ENCODE measurements around the gene RETREG1.

Gene RETREG1

GRCh38 chr5:16497546-16497945, 119.3 kb downstream of the RETREG1 start:
- H3K27ac ChIP-seq (ENCODE audit: low read depth, low read length) = no peak overlapping the region
- peaks cover 6 to 13% of the 10 kb centered on the region in 2 donors for H3K9me3 ChIP-seq (ENCODE audit: control insufficient read depth in 1 of 2, low read length in 2 of 2)
- H3K36me3 ChIP-seq (ENCODE audit: control insufficient read depth in 1 of 2, insufficient read depth in 2 of 2, low read length in 2 of 2) = no peaks in the 10 kb centered on the region
- peaks cover 0 to 9% of the 10 kb centered on the region in 2 donors for H3K4me1 ChIP-seq (ENCODE audit: control insufficient read depth in 1 of 2, insufficient read depth in 2 of 2, low read length in 2 of 2)
- H3K4me3 ChIP-seq (ENCODE audit: low read depth in 1 of 2, low read length in 2 of 2) = no peak overlapping the region
- H3K27me3 ChIP-seq (ENCODE audit: control insufficient read depth in 1 of 2, insufficient read depth in 2 of 2, low read length in 2 of 2) = no peaks in the 10 kb centered on the region
- no peak overlapping the region for H3K9ac ChIP-seq (ENCODE audit: low read depth in 1 of 2, low read length in 2 of 2)

- H3K27me3 ChIP-seq (ENCODE audit: control insufficient read depth in 1 of 2, insufficient read depth in 2 of 2, low read length in 2 of 2) = no peaks in the 10 kb centered on the region
- no peak overlapping the region for H3K27ac ChIP-seq (ENCODE audit: low read depth, low read length)
- no peak overlapping the region for H3K4me3 ChIP-seq (ENCODE audit: low read depth in 1 of 2, low read length in 2 of 2)
- peaks cover 6 to 13% of the 10 kb centered on the region in 2 donors for H3K9me3 ChIP-seq (ENCODE audit: control insufficient read depth in 1 of 2, low read length in 2 of 2)
- H3K36me3 ChIP-seq (ENCODE audit: control insufficient read depth in 1 of 2, insufficient read depth in 2 of 2, low read length in 2 of 2) = no peaks in the 10 kb centered on the region
- H3K4me1 ChIP-seq (ENCODE audit: control insufficient read depth in 1 of 2, insufficient read depth in 2 of 2, low read length in 2 of 2) = peaks cover 4 to 13% of the 10 kb centered on the region in 2 donors
- no peak overlapping the region for H3K9ac ChIP-seq (ENCODE audit: low read depth in 1 of 2, low read length in 2 of 2)
These were observed 123.5 kb downstream of the RETREG1 start for GRCh38 chr5:16493261-16493660.

GRCh38 chr5:16492398-16493140, 124.2 kb downstream of the RETREG1 start:
- Histone ChIP-seq H3K4me1 (ENCODE audit: control insufficient read depth in 1 of 2, insufficient read depth in 2 of 2, low read length in 2 of 2) (peaks cover 11 to 20% of the 10 kb centered on the region in 2 donors), H3K9ac (ENCODE audit: low read depth in 1 of 2, low read length in 2 of 2) (no peak overlapping the region), H3K9me3 (ENCODE audit: control insufficient read depth in 1 of 2, low read length in 2 of 2) (peaks cover 6 to 13% of the 10 kb centered on the region in 2 donors), H3K4me3 (ENCODE audit: low read depth in 1 of 2, low read length in 2 of 2) (no peak overlapping the region), H3K27ac (ENCODE audit: low read depth, low read length) (no peak overlapping the region), H3K27me3 (ENCODE audit: control insufficient read depth in 1 of 2, insufficient read depth in 2 of 2, low read length in 2 of 2) (no peaks in the 10 kb centered on the region), H3K36me3 (ENCODE audit: control insufficient read depth in 1 of 2, insufficient read depth in 2 of 2, low read length in 2 of 2) (no peaks in the 10 kb centered on the region)

- no peaks in the 10 kb centered on the region for H3K27me3 ChIP-seq (ENCODE audit: control insufficient read depth in 1 of 2, insufficient read depth in 2 of 2, low read length in 2 of 2)
- no peak overlapping the region for H3K27ac ChIP-seq (ENCODE audit: low read depth, low read length)
- peaks cover 2 to 7% of the 10 kb centered on the region in 2 donors for H3K9me3 ChIP-seq (ENCODE audit: control insufficient read depth in 1 of 2, low read length in 2 of 2)
- H3K4me1 ChIP-seq (ENCODE audit: control insufficient read depth in 1 of 2, insufficient read depth in 2 of 2, low read length in 2 of 2) = peaks cover 22 to 32% of the 10 kb centered on the region in 2 donors
- H3K36me3 ChIP-seq (ENCODE audit: control insufficient read depth in 1 of 2, insufficient read depth in 2 of 2, low read length in 2 of 2) = no peaks in the 10 kb centered on the region
- H3K4me3 ChIP-seq (ENCODE audit: low read depth in 1 of 2, low read length in 2 of 2) = no peak overlapping the region
- H3K9ac ChIP-seq (ENCODE audit: low read depth in 1 of 2, low read length in 2 of 2) = no peak overlapping the region
These were observed 125.9 kb downstream of the RETREG1 start for GRCh38 chr5:16490911-16491310.

GRCh38 chr5:16489322-16489791, 127.4 kb downstream of the RETREG1 start:
- Histone ChIP-seq H3K36me3 (ENCODE audit: control insufficient read depth in 1 of 2, insufficient read depth in 2 of 2, low read length in 2 of 2) (no peaks in the 10 kb centered on the region), H3K9me3 (ENCODE audit: control insufficient read depth in 1 of 2, low read length in 2 of 2) (no peaks in the 10 kb centered on the region), H3K4me3 (ENCODE audit: low read depth in 1 of 2, low read length in 2 of 2) (no peak overlapping the region), H3K9ac (ENCODE audit: low read depth in 1 of 2, low read length in 2 of 2) (no peak overlapping the region), H3K27ac (ENCODE audit: low read depth, low read length) (no peak overlapping the region), H3K4me1 (ENCODE audit: control insufficient read depth in 1 of 2, insufficient read depth in 2 of 2, low read length in 2 of 2) (peaks cover 22 to 40% of the 10 kb centered on the region in 2 donors), H3K27me3 (ENCODE audit: control insufficient read depth in 1 of 2, insufficient read depth in 2 of 2, low read length in 2 of 2) (no peaks in the 10 kb centered on the region)

GRCh38 chr5:16487456-16487855, 129.3 kb downstream of the RETREG1 start:
- H3K9me3 ChIP-seq (ENCODE audit: control insufficient read depth in 1 of 2, low read length in 2 of 2) = no peaks in the 10 kb centered on the region
- no peaks in the 10 kb centered on the region for H3K27me3 ChIP-seq (ENCODE audit: control insufficient read depth in 1 of 2, insufficient read depth in 2 of 2, low read length in 2 of 2)
- H3K9ac ChIP-seq (ENCODE audit: low read depth in 1 of 2, low read length in 2 of 2) = no peak overlapping the region
- H3K4me3 ChIP-seq (ENCODE audit: low read depth in 1 of 2, low read length in 2 of 2) = no peak overlapping the region
- no peaks in the 10 kb centered on the region for H3K36me3 ChIP-seq (ENCODE audit: control insufficient read depth in 1 of 2, insufficient read depth in 2 of 2, low read length in 2 of 2)
- H3K4me1 ChIP-seq (ENCODE audit: control insufficient read depth in 1 of 2, insufficient read depth in 2 of 2, low read length in 2 of 2) = peaks cover 26 to 50% of the 10 kb centered on the region in 2 donors
- no peak overlapping the region for H3K27ac ChIP-seq (ENCODE audit: low read depth, low read length)

GRCh38 chr5:16486711-16487111, 130.1 kb downstream of the RETREG1 start:
- no peaks in the 10 kb centered on the region for H3K27me3 ChIP-seq (ENCODE audit: control insufficient read depth in 1 of 2, insufficient read depth in 2 of 2, low read length in 2 of 2)
- peaks cover 27 to 53% of the 10 kb centered on the region in 2 donors for H3K4me1 ChIP-seq (ENCODE audit: control insufficient read depth in 1 of 2, insufficient read depth in 2 of 2, low read length in 2 of 2)
- H3K4me3 ChIP-seq (ENCODE audit: low read depth in 1 of 2, low read length in 2 of 2) = no peak overlapping the region
- no peak overlapping the region for H3K27ac ChIP-seq (ENCODE audit: low read depth, low read length)
- no peaks in the 10 kb centered on the region for H3K36me3 ChIP-seq (ENCODE audit: control insufficient read depth in 1 of 2, insufficient read depth in 2 of 2, low read length in 2 of 2)
- no peaks in the 10 kb centered on the region for H3K9me3 ChIP-seq (ENCODE audit: control insufficient read depth in 1 of 2, low read length in 2 of 2)
- H3K9ac ChIP-seq (ENCODE audit: low read depth in 1 of 2, low read length in 2 of 2) = no peak overlapping the region

- Histone ChIP-seq H3K9ac (ENCODE audit: low read depth in 1 of 2, low read length in 2 of 2) (no peak overlapping the region), H3K27me3 (ENCODE audit: control insufficient read depth in 1 of 2, insufficient read depth in 2 of 2, low read length in 2 of 2) (no peaks in the 10 kb centered on the region), H3K4me3 (ENCODE audit: low read depth in 1 of 2, low read length in 2 of 2) (no peak overlapping the region), H3K4me1 (ENCODE audit: control insufficient read depth in 1 of 2, insufficient read depth in 2 of 2, low read length in 2 of 2) (peaks cover 32 to 53% of the 10 kb centered on the region in 2 donors), H3K9me3 (ENCODE audit: control insufficient read depth in 1 of 2, low read length in 2 of 2) (no peaks in the 10 kb centered on the region), H3K36me3 (ENCODE audit: control insufficient read depth in 1 of 2, insufficient read depth in 2 of 2, low read length in 2 of 2) (no peaks in the 10 kb centered on the region), H3K27ac (ENCODE audit: low read depth, low read length) (no peak overlapping the region)
These were observed 131.1 kb downstream of the RETREG1 start for GRCh38 chr5:16485656-16486055.

GRCh38 chr5:16484081-16484480, 132.7 kb downstream of the RETREG1 start:
- H3K9ac ChIP-seq (ENCODE audit: low read depth in 1 of 2, low read length in 2 of 2) = no peak overlapping the region
- no peaks in the 10 kb centered on the region for H3K9me3 ChIP-seq (ENCODE audit: control insufficient read depth in 1 of 2, low read length in 2 of 2)
- H3K4me3 ChIP-seq (ENCODE audit: low read depth in 1 of 2, low read length in 2 of 2) = no peak overlapping the region
- no peaks in the 10 kb centered on the region for H3K27me3 ChIP-seq (ENCODE audit: control insufficient read depth in 1 of 2, insufficient read depth in 2 of 2, low read length in 2 of 2)
- no peak overlapping the region for H3K27ac ChIP-seq (ENCODE audit: low read depth, low read length)
- H3K36me3 ChIP-seq (ENCODE audit: control insufficient read depth in 1 of 2, insufficient read depth in 2 of 2, low read length in 2 of 2) = no peaks in the 10 kb centered on the region
- H3K4me1 ChIP-seq (ENCODE audit: control insufficient read depth in 1 of 2, insufficient read depth in 2 of 2, low read length in 2 of 2) = peaks cover 32 to 53% of the 10 kb centered on the region in 2 donors

GRCh38 chr5:16483361-16483760, 133.4 kb downstream of the RETREG1 start:
- no peak overlapping the region for H3K27ac ChIP-seq (ENCODE audit: low read depth, low read length)
- no peaks in the 10 kb centered on the region for H3K36me3 ChIP-seq (ENCODE audit: control insufficient read depth in 1 of 2, insufficient read depth in 2 of 2, low read length in 2 of 2)
- no peaks in the 10 kb centered on the region for H3K27me3 ChIP-seq (ENCODE audit: control insufficient read depth in 1 of 2, insufficient read depth in 2 of 2, low read length in 2 of 2)
- H3K4me1 ChIP-seq (ENCODE audit: control insufficient read depth in 1 of 2, insufficient read depth in 2 of 2, low read length in 2 of 2) = peaks cover 28 to 50% of the 10 kb centered on the region in 2 donors
- H3K9ac ChIP-seq (ENCODE audit: low read depth in 1 of 2, low read length in 2 of 2) = no peak overlapping the region
- H3K9me3 ChIP-seq (ENCODE audit: control insufficient read depth in 1 of 2, low read length in 2 of 2) = no peaks in the 10 kb centered on the region
- H3K4me3 ChIP-seq (ENCODE audit: low read depth in 1 of 2, low read length in 2 of 2) = no peak overlapping the region

All from duodenal mucosa (tissue), 2 donors.